Measurements from ENCODE around the gene EPHB3. TPM values are rescaled to one million over a fixed set of nuclear protein-coding genes. Genes with fewer than 3 reads are reported as not detected.

EPHB3 gene
- total and polyA plus RNA-seq, 9 donors = 36.2 to 62.1 (median 47.4) TPM

DNA sequence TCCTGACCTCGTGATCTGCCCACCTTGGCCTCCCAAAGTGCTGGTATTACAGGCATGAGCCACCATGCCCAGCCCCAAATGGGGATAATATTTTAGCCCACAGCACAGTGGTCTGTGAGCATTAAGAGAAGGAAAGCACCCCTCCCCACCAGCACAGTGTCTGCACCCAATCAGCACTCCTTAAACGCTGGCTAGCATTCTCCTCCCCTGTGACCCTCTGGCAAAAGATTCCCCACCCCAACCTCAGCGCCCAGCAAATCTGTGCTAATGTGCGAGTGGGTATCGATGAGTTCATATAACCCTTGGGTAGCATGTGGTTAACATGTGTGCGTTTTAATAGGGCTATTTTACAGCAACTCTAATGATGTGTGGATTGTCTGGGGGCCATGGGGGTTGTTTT, 18.3 kb upstream of the EPHB3 start:
- 83% methylated on average over 1 of the region's 6 CpGs for WGBS (ENCODE audit: insufficient coverage)
- H3K27ac ChIP-seq (ENCODE audit: low read length) = no peak overlapping the region
- no peaks in the 10 kb centered on the region for H3K9me3 ChIP-seq (replicated peaks; ENCODE audit: control insufficient read depth, low read depth, low read length)
- H3K36me3 ChIP-seq (ENCODE audit: control insufficient read depth, insufficient read depth, low read length) = no peaks in the 10 kb centered on the region
- DNase-seq = no peak
- H3K4me1 ChIP-seq (ENCODE audit: control insufficient read depth, insufficient read depth, low read length) = peaks cover 5% of the 10 kb centered on the region
- H3K4me3 ChIP-seq (ENCODE audit: low read length) = no peak overlapping the region
- H3K27me3 ChIP-seq (ENCODE audit: control insufficient read depth, insufficient read depth, low read length) = peaks cover 39% of the 10 kb centered on the region

DNA sequence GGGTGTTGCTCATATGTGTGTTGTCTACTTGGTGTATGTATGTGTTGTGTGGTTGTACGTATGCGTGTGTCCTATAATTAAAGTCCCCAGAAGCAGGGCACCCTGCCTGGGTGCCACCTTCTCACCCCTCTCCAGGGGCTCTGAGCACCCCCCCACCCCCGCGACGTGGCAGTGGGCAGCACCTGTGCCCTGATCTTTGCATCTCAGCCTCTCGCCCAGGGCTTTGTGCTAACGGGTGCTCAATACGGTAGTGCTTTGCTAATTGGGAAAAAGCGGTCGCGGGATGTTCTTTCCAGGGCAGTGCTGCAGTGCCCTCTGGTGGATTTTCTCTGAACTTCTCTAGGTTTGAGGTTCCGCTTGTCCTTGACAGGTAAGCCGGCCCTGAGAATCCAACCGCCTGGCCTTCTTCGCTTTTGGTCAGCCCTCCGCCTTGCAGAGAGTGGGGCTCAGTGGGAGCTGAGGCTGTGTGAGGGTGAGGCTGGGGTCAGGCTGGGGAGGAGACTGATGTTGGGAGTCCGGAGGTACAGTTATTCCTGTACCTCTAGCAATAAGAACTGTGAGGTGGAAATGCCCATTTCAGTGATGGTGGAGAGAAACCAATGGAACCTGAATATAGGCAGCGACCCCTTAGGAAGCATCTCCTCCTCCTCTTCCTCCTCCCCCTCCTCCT, 17.6 kb upstream of the EPHB3 start:
- no peak overlapping the region for H3K4me3 ChIP-seq (ENCODE audit: low read length)
- WGBS (ENCODE audit: insufficient coverage) = 0% methylated on average over 10 of the region's 18 CpGs

DNA sequence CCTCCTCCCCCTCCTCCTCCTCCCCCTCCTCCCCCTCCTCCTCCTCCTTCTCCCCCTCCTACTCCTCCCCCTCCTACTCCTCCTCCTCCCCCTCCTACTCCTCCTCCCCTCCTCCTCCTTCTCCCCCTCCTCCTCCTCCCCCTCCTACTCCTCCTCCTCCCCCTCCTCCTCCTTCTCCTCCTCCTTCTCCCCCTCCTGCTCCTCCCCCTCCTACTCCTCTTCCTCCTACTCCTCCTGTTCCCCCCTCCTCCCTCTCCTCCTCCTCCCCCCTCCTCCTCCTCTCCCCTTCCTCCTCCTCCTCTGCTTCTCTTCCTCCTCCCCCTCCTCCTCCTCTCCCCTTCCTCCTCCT, 17.1 kb upstream of the EPHB3 start:
- H3K36me3 ChIP-seq (ENCODE audit: control insufficient read depth, insufficient read depth, low read length) = no peaks in the 10 kb centered on the region
- H3K9me3 ChIP-seq (replicated peaks; ENCODE audit: control insufficient read depth, low read depth, low read length) = no peaks in the 10 kb centered on the region
- H3K27me3 ChIP-seq (ENCODE audit: control insufficient read depth, insufficient read depth, low read length) = peaks cover 27% of the 10 kb centered on the region
- DNase-seq = no peak
- no peak overlapping the region for H3K27ac ChIP-seq (ENCODE audit: low read length)
- peaks cover 5% of the 10 kb centered on the region for H3K4me1 ChIP-seq (ENCODE audit: control insufficient read depth, insufficient read depth, low read length)
- H3K4me3 ChIP-seq (ENCODE audit: low read length) = no peak overlapping the region

More for the DNA sequence above, 17.6 kb upstream of the EPHB3 start:
- Histone ChIP-seq H3K27ac (ENCODE audit: low read length) (no peak overlapping the region), H3K36me3 (ENCODE audit: control insufficient read depth, insufficient read depth, low read length) (no peaks in the 10 kb centered on the region), H3K9me3 (replicated peaks; ENCODE audit: control insufficient read depth, low read depth, low read length) (no peaks in the 10 kb centered on the region), H3K27me3 (ENCODE audit: control insufficient read depth, insufficient read depth, low read length) (peaks cover 31% of the 10 kb centered on the region), H3K4me1 (ENCODE audit: control insufficient read depth, insufficient read depth, low read length) (peaks cover 5% of the 10 kb centered on the region)
- peak; percentile 85 for DNase-seq

DNA sequence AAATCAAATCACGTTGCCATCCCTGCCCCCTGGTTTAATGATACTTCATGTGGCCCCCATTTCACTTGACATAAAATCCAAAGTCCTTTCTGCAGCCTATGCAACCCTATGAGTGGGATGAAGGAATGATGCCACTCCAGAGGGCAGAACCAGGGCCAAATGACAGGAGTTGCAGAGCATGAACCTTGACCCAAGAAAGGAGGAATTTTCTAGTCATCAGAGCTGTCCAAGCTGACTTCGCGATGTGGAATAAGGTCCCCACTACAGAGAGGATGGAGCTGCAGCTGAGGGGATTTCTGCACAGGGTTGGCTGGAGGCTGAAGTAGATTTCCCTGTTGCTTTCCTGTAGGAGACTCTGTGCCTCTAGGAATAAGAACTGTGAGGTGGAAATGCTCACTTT, 15.8 kb upstream of the EPHB3 start:
- Histone ChIP-seq H3K27me3 (ENCODE audit: control insufficient read depth, insufficient read depth, low read length) (peaks cover 21% of the 10 kb centered on the region), H3K36me3 (ENCODE audit: control insufficient read depth, insufficient read depth, low read length) (no peaks in the 10 kb centered on the region), H3K4me3 (ENCODE audit: low read length) (no peak overlapping the region), H3K27ac (ENCODE audit: low read length) (no peak overlapping the region), H3K9me3 (replicated peaks; ENCODE audit: control insufficient read depth, low read depth, low read length) (no peaks in the 10 kb centered on the region), H3K4me1 (ENCODE audit: control insufficient read depth, insufficient read depth, low read length) (peaks cover 5% of the 10 kb centered on the region)
- no CpG with 5 or more reads among the region's 3 CpGs for WGBS (ENCODE audit: insufficient coverage)
- DNase-seq = no peak

DNA sequence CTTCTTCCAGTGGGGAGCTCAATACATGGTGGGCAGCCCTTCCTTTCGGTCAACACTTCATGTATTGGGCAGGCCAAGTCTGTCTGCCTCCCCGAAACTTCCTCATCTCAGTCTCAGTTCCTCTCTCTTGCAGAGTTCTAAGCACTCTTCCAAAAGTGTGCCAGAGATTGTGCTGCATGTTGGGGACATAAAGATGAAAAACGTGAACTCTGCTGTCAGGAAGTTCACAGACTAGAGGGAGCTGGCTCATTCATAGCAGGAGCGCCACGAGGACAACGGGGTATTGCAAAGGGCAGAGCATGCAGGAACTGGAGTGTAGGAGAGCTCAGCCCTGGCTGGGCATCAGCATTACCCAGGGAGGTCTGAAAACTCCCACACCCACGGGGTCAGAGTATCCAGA, 15.3 kb upstream of the EPHB3 start:
- no peaks in the 10 kb centered on the region for H3K9me3 ChIP-seq (replicated peaks; ENCODE audit: control insufficient read depth, low read depth, low read length)
- H3K27ac ChIP-seq (ENCODE audit: low read length) = no peak overlapping the region
- no peak overlapping the region for H3K4me3 ChIP-seq (ENCODE audit: low read length)
- H3K4me1 ChIP-seq (ENCODE audit: control insufficient read depth, insufficient read depth, low read length) = peaks cover 5% of the 10 kb centered on the region
- H3K27me3 ChIP-seq (ENCODE audit: control insufficient read depth, insufficient read depth, low read length) = peaks cover 19% of the 10 kb centered on the region
- H3K36me3 ChIP-seq (ENCODE audit: control insufficient read depth, insufficient read depth, low read length) = no peaks in the 10 kb centered on the region
- 43% methylated on average over 6 of the region's 7 CpGs for WGBS (ENCODE audit: insufficient coverage)
- DNase-seq = peak; percentile 80

DNA sequence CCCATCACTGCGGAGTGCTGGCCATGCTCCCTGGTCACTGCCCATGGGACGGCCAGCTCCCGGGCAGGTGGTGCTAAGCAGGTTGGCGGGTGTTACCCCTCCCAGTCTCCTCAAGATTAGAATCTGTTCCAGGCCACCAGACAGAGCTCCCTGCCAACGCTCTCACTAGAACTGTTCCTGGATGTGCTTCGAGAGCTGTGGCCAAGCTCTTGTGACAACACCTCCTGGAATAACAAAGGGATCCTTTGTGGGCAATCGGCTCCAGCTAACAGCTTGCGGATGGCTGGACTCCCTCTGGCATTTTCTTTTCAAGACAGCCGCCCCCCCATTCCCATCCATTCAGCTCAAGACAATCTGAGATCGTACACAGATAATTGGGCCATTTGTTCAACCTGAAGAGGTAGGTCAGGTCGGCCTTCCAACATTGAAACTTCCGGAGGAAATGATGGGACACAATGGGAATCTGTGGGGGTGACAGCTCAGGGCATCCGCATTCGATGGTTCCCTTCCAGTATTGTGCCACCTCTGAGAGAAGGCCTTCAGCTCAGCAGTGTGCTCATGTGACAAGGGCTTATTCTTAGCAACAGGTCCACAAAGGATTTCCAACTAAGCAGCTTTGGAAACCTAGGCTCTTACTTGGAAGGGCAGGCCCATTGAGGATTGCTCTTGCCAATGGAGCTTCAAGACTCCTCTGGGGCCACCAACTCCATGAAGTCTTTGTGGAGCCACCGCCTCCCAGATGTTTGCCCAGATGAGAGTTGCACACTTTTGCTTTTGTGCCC, 11.6 kb upstream of the EPHB3 start:
- Histone ChIP-seq H3K4me3 (ENCODE audit: low read length) (no peak overlapping the region), H3K9me3 (replicated peaks; ENCODE audit: control insufficient read depth, low read depth, low read length) (no peaks in the 10 kb centered on the region), H3K27ac (ENCODE audit: low read length) (no peak overlapping the region), H3K4me1 (ENCODE audit: control insufficient read depth, insufficient read depth, low read length) (no peaks in the 10 kb centered on the region), H3K27me3 (ENCODE audit: control insufficient read depth, insufficient read depth, low read length) (peaks cover 3% of the 10 kb centered on the region), H3K36me3 (ENCODE audit: control insufficient read depth, insufficient read depth, low read length) (no peaks in the 10 kb centered on the region)
- no peak for DNase-seq
- 71% methylated on average over 13 of the region's 15 CpGs for WGBS (ENCODE audit: insufficient coverage)

DNA sequence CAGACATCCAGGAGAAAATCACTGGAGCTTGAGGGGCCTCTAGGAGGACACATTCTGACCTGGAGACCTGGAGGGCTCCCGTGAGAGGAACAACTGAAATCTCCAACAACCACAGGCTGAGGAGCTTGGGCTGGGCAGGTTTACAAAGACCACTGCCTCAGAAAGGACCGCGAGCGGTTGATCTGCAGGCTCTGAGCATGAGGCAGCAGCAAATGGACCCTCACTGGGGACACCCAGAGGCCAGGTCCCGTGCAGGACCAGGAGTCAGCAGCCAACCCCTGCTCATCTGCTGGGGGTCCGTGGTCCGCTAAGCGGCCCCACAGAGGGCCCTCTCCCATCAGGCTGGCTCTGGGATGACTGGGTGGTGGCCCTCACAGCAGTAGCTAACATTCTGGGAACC, 10.5 kb upstream of the EPHB3 start:
- Histone ChIP-seq H3K4me1 (ENCODE audit: control insufficient read depth, insufficient read depth, low read length) (no peaks in the 10 kb centered on the region), H3K36me3 (ENCODE audit: control insufficient read depth, insufficient read depth, low read length) (no peaks in the 10 kb centered on the region), H3K9me3 (replicated peaks; ENCODE audit: control insufficient read depth, low read depth, low read length) (no peaks in the 10 kb centered on the region), H3K27ac (ENCODE audit: low read length) (no peak overlapping the region), H3K27me3 (ENCODE audit: control insufficient read depth, insufficient read depth, low read length) (peaks cover 3% of the 10 kb centered on the region), H3K4me3 (ENCODE audit: low read length) (no peak overlapping the region)
- DNase-seq = no peak
- 85% methylated on average over 7 of the region's 8 CpGs for WGBS (ENCODE audit: insufficient coverage)

DNA sequence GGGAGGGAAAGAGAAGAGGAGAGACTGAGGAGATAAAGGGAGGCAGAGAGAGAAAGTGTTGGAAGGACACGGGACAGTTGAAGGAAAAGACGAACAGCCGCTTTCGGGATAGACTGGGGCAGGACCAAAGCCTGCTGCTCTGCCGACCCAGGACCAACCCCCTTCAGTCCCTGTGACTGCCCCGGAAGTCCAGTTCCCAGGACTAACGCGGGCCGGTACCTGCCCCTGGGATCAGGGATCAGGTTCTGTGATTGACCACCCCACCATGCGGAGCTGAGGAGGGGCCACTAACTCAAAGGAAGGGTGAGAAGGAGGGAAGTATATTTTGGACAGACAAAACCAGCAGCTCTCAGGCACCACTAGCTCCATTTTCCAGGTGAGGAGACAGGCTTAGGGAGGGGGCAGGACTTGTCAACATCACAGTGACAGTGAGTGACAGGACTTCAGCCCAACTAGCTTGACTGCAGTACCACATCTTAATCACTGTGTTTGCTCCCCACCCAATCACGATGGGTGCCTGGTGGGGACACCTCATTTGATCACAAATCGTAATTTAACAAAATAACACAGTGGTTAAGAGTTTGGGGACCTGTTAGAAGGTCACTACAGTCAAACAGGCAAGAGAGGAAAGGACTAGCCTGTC, 9.8 kb upstream of the EPHB3 start:
- peaks cover under 1% of the 10 kb centered on the region for H3K4me1 ChIP-seq (ENCODE audit: control insufficient read depth, insufficient read depth, low read length)
- peaks cover 4% of the 10 kb centered on the region for H3K27me3 ChIP-seq (ENCODE audit: control insufficient read depth, insufficient read depth, low read length)
- WGBS (ENCODE audit: insufficient coverage) = 90% methylated on average over 2 of the region's 12 CpGs
- no peak for DNase-seq
- H3K4me3 ChIP-seq (ENCODE audit: low read length) = no peak overlapping the region
- no peaks in the 10 kb centered on the region for H3K9me3 ChIP-seq (replicated peaks; ENCODE audit: control insufficient read depth, low read depth, low read length)
- no peak overlapping the region for H3K27ac ChIP-seq (ENCODE audit: low read length)
- no peaks in the 10 kb centered on the region for H3K36me3 ChIP-seq (ENCODE audit: control insufficient read depth, insufficient read depth, low read length)

DNA sequence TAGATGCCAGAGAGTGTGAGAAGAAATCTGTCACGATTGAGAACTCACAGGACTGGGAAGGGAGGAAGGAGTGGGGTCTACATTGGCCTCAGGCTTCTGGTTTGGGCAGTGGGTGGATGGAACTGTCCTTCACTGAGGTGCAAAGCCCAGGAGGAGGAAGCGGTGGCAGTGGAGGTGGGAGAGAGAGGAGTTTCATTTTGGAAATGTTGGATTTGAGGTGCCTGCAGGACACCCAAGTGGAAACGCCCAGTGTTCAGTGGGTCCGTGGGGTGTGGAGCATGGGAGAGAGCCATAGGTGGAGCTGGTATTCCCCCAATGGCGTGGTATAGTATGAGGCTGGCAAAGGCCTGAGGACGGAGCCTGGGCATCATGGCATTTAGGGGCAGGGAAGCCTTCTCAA, 9.3 kb upstream of the EPHB3 start:
- DNase-seq = no peak
- Histone ChIP-seq H3K4me1 (ENCODE audit: control insufficient read depth, insufficient read depth, low read length) (peaks cover 4% of the 10 kb centered on the region), H3K36me3 (ENCODE audit: control insufficient read depth, insufficient read depth, low read length) (no peaks in the 10 kb centered on the region), H3K9me3 (replicated peaks; ENCODE audit: control insufficient read depth, low read depth, low read length) (no peaks in the 10 kb centered on the region), H3K4me3 (ENCODE audit: low read length) (no peak overlapping the region), H3K27ac (ENCODE audit: low read length) (no peak overlapping the region), H3K27me3 (ENCODE audit: control insufficient read depth, insufficient read depth, low read length) (peaks cover 5% of the 10 kb centered on the region)
- WGBS (ENCODE audit: insufficient coverage) = 76% methylated on average over 5 of the region's 6 CpGs

DNA sequence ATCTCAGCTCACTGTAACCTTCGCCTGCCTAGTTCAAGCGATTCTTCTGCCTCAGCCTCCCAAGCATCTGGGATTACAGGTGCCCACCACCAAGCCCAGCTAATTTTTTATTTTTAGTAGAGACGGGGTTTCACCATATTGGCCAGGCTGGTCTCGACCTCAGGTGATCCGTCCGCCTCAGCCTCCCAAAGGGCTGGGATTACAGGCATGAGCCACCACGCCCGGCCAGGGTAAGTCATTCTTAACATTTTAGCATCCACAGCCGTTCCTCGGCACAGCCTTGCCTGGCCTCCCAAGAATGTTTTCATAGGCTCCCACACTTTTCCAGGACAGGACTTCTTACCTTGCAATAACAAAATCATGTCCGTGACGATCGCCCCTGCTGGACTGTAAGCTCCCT, 8.7 kb upstream of the EPHB3 start:
- H3K27ac ChIP-seq (ENCODE audit: low read length) = no peak overlapping the region
- H3K27me3 ChIP-seq (ENCODE audit: control insufficient read depth, insufficient read depth, low read length) = peaks cover 5% of the 10 kb centered on the region

More for the DNA sequence above, 8.7 kb upstream of the EPHB3 start:
- Histone ChIP-seq H3K4me3 (ENCODE audit: low read length) (no peak overlapping the region), H3K9me3 (replicated peaks; ENCODE audit: control insufficient read depth, low read depth, low read length) (no peaks in the 10 kb centered on the region), H3K36me3 (ENCODE audit: control insufficient read depth, insufficient read depth, low read length) (no peaks in the 10 kb centered on the region), H3K4me1 (ENCODE audit: control insufficient read depth, insufficient read depth, low read length) (peaks cover 4% of the 10 kb centered on the region)
- DNase-seq = no peak
- 87% methylated on average over 10 of the region's 13 CpGs for WGBS (ENCODE audit: insufficient coverage)

Data from muscle of leg (tissue), 11 donors.